ENCODE data around the gene CDC123.

CDC123 gene, protein sequence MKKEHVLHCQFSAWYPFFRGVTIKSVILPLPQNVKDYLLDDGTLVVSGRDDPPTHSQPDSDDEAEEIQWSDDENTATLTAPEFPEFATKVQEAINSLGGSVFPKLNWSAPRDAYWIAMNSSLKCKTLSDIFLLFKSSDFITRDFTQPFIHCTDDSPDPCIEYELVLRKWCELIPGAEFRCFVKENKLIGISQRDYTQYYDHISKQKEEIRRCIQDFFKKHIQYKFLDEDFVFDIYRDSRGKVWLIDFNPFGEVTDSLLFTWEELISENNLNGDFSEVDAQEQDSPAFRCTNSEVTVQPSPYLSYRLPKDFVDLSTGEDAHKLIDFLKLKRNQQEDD

GRCh38 chr10:12195603-12196506 is at the start of gene CDC123, which contains the start of gene NUDT5:
Gene CDC123, plus strand, starts transcription at chr10:12196188. Its CDS starts 58 bp downstream, at chr10:12196246.
Gene NUDT5, minus strand, starts transcription at chr10:12195891. Its CDS starts 9,600 bp downstream, at chr10:12186291.
- Histone ChIP-seq H3K4me1 (ENCODE audit: control insufficient read depth, insufficient read depth, low read length) (peaks cover 15% of the 10 kb centered on the region), H3K9me3 (ENCODE audit: control insufficient read depth in 2 of 2, low read length in 2 of 2) (no peaks in the 10 kb centered on the region)

GRCh38 chr10:12150163-12150562 is 45.8 kb upstream of the CDC123 start:
- H3K4me3 ChIP-seq (ENCODE audit: low read length in 2 of 2) = no peak overlapping the region
- no peak overlapping the region for H3K9ac ChIP-seq (ENCODE audit: low read length in 2 of 2)
- H3K27me3 ChIP-seq (ENCODE audit: control insufficient read depth in 1 of 2, insufficient read depth in 2 of 2, low read length in 2 of 2) = no peaks in the 10 kb centered on the region
- H3K4me1 ChIP-seq (ENCODE audit: control insufficient read depth, insufficient read depth, low read length) = no peaks in the 10 kb centered on the region
- H3K27ac ChIP-seq (ENCODE audit: low read length) = no peak overlapping the region
- no peaks in the 10 kb centered on the region for H3K9me3 ChIP-seq (ENCODE audit: control insufficient read depth in 2 of 2, low read length in 2 of 2)
- H3K36me3 ChIP-seq (ENCODE audit: control insufficient read depth in 2 of 2, insufficient read depth in 2 of 2, low read length in 2 of 2) = peaks cover 7 to 21% of the 10 kb centered on the region in 2 donors

More at GRCh38 chr10:12195603-12196506, at the start of gene CDC123, which contains the start of gene NUDT5:
- Histone ChIP-seq H3K27me3 (ENCODE audit: control insufficient read depth in 1 of 2, insufficient read depth in 2 of 2, low read length in 2 of 2) (no peaks in the 10 kb centered on the region), H3K36me3 (ENCODE audit: control insufficient read depth in 2 of 2, insufficient read depth in 2 of 2, low read length in 2 of 2) (peaks cover 5 to 8% of the 10 kb centered on the region in 2 donors), H3K4me3 (ENCODE audit: low read length in 2 of 2) (peak within 1 kb of the TSS; percentile 98 to 99), H3K27ac (ENCODE audit: low read length) (peak within 1 kb of the TSS; percentile 96), H3K9ac (ENCODE audit: low read length in 2 of 2) (peak within 1 kb of the TSS; percentile 89 to 96)

GRCh38 chr10:12154516-12154915 is 41.5 kb upstream of the CDC123 start:
- Histone ChIP-seq H3K27ac (ENCODE audit: low read length) (no peak overlapping the region), H3K9me3 (ENCODE audit: control insufficient read depth in 2 of 2, low read length in 2 of 2) (no peaks in the 10 kb centered on the region), H3K4me3 (ENCODE audit: low read length in 2 of 2) (no peak overlapping the region), H3K9ac (ENCODE audit: low read length in 2 of 2) (no peak overlapping the region), H3K4me1 (ENCODE audit: control insufficient read depth, insufficient read depth, low read length) (no peaks in the 10 kb centered on the region), H3K27me3 (ENCODE audit: control insufficient read depth in 1 of 2, insufficient read depth in 2 of 2, low read length in 2 of 2) (no peaks in the 10 kb centered on the region), H3K36me3 (ENCODE audit: control insufficient read depth in 2 of 2, insufficient read depth in 2 of 2, low read length in 2 of 2) (peaks cover 11 to 29% of the 10 kb centered on the region in 2 donors)

DNA sequence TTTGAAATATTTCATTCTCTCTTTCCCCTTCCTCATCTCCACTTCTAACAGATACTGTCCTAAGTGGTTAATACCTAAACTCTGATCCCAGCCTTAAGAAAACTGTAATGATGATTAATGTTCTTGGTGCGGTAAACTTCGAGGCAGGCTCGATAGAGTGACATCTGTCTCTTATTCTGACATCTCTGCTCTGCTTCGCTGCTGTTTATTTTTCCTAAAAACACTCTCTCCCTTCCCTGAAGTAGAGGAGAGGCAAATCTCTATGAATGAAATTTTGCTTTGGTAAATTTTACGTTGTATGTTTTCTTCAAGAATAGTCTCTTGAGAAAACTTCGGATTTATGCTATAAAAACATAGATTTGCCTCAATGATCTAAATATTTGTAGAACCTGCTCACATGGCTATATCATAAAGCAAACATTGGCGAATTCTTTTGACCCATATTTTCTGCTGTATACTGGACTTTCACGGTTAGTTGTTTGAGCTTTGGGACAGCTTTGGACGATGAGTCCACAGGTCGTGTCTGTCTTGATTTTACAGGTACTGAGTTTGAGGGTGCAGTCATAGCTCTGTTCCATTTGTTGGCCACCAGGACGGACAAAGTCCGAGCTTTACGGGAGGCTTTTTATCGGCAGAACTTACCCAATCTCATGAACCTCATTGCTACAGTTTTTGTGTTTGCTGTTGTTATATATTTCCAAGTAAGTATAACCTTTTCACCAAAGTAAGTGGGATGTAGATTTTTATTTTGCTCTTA is 39.4 kb upstream of the CDC123 start:
- peaks cover 16 to 28% of the 10 kb centered on the region in 2 donors for H3K36me3 ChIP-seq (ENCODE audit: control insufficient read depth in 2 of 2, insufficient read depth in 2 of 2, low read length in 2 of 2)
- H3K9ac ChIP-seq (ENCODE audit: low read length in 2 of 2) = no peak overlapping the region

DNA sequence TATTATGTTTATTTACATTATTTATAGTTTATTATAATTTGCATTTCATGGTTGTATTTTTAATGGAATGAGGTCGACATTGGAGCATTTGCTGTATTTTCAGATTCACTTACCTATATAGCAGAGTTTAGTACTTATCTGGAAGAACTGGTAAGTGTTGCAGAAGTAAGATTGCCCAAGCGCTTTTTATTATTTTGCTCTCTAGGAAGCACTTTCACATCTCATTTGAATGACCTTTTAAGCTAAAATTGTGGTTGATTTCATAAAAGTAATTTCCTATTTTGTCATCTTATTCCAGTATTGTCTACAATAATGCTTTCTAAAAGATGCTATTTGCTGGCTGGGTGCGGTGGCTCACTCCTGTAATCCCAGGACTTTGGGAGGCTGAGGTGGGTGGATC is 37.9 kb upstream of the CDC123 start:
- Histone ChIP-seq H3K4me3 (ENCODE audit: low read length in 2 of 2) (no peak overlapping the region), H3K36me3 (ENCODE audit: control insufficient read depth in 2 of 2, insufficient read depth in 2 of 2, low read length in 2 of 2) (peaks cover 29 to 42% of the 10 kb centered on the region in 2 donors), H3K4me1 (ENCODE audit: control insufficient read depth, insufficient read depth, low read length) (no peaks in the 10 kb centered on the region), H3K27me3 (ENCODE audit: control insufficient read depth in 1 of 2, insufficient read depth in 2 of 2, low read length in 2 of 2) (no peaks in the 10 kb centered on the region), H3K9ac (ENCODE audit: low read length in 2 of 2) (no peak overlapping the region), H3K27ac (ENCODE audit: low read length) (no peak overlapping the region), H3K9me3 (ENCODE audit: control insufficient read depth in 2 of 2, low read length in 2 of 2) (no peaks in the 10 kb centered on the region)

More for the DNA sequence above, 39.4 kb upstream of the CDC123 start:
- no peaks in the 10 kb centered on the region for H3K9me3 ChIP-seq (ENCODE audit: control insufficient read depth in 2 of 2, low read length in 2 of 2)
- no peaks in the 10 kb centered on the region for H3K27me3 ChIP-seq (ENCODE audit: control insufficient read depth in 1 of 2, insufficient read depth in 2 of 2, low read length in 2 of 2)
- H3K4me1 ChIP-seq (ENCODE audit: control insufficient read depth, insufficient read depth, low read length) = no peaks in the 10 kb centered on the region
- no peak overlapping the region for H3K4me3 ChIP-seq (ENCODE audit: low read length in 2 of 2)
- H3K27ac ChIP-seq (ENCODE audit: low read length) = no peak overlapping the region

DNA sequence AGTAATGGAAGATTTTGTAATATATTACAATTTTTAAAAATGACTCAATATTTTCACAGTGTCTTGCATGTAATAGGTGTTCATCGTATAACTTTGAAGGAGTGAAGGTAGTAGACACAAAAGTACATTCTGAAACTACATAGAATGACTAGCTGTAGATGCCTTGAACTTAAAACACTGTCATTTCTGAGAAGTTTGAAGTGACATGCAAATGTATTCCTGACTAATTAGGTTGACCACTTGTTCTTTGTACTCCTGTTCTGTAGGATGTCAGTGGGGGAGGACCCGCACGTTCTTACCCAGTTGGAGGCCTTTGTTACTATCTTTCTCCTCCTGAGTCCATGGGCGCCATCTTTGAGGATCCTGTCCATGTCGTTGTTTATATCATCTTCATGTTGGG is 35.3 kb upstream of the CDC123 start:
- peaks cover 35 to 38% of the 10 kb centered on the region in 2 donors for H3K36me3 ChIP-seq (ENCODE audit: control insufficient read depth in 2 of 2, insufficient read depth in 2 of 2, low read length in 2 of 2)

GRCh38 chr10:12162927-12163326 is 33.1 kb upstream of the CDC123 start:
- Histone ChIP-seq H3K36me3 (ENCODE audit: control insufficient read depth in 2 of 2, insufficient read depth in 2 of 2, low read length in 2 of 2) (peaks cover 41 to 47% of the 10 kb centered on the region in 2 donors), H3K4me1 (ENCODE audit: control insufficient read depth, insufficient read depth, low read length) (no peaks in the 10 kb centered on the region)

More for the DNA sequence above, 35.3 kb upstream of the CDC123 start:
- Histone ChIP-seq H3K4me1 (ENCODE audit: control insufficient read depth, insufficient read depth, low read length) (no peaks in the 10 kb centered on the region), H3K9ac (ENCODE audit: low read length in 2 of 2) (no peak overlapping the region), H3K9me3 (ENCODE audit: control insufficient read depth in 2 of 2, low read length in 2 of 2) (no peaks in the 10 kb centered on the region), H3K27ac (ENCODE audit: low read length) (no peak overlapping the region), H3K27me3 (ENCODE audit: control insufficient read depth in 1 of 2, insufficient read depth in 2 of 2, low read length in 2 of 2) (no peaks in the 10 kb centered on the region), H3K4me3 (ENCODE audit: low read length in 2 of 2) (no peak overlapping the region)

GRCh38 chr10:12164085-12164484 is 31.9 kb upstream of the CDC123 start:
- Histone ChIP-seq H3K4me1 (ENCODE audit: control insufficient read depth, insufficient read depth, low read length) (no peaks in the 10 kb centered on the region), H3K9ac (ENCODE audit: low read length in 2 of 2) (no peak overlapping the region), H3K36me3 (ENCODE audit: control insufficient read depth in 2 of 2, insufficient read depth in 2 of 2, low read length in 2 of 2) (peaks cover 44 to 47% of the 10 kb centered on the region in 2 donors), H3K27ac (ENCODE audit: low read length) (no peak overlapping the region), H3K27me3 (ENCODE audit: control insufficient read depth in 1 of 2, insufficient read depth in 2 of 2, low read length in 2 of 2) (no peaks in the 10 kb centered on the region), H3K4me3 (ENCODE audit: low read length in 2 of 2) (no peak overlapping the region), H3K9me3 (ENCODE audit: control insufficient read depth in 2 of 2, low read length in 2 of 2) (no peaks in the 10 kb centered on the region)

More at GRCh38 chr10:12162927-12163326, 33.1 kb upstream of the CDC123 start:
- no peak overlapping the region for H3K9ac ChIP-seq (ENCODE audit: low read length in 2 of 2)
- H3K27me3 ChIP-seq (ENCODE audit: control insufficient read depth in 1 of 2, insufficient read depth in 2 of 2, low read length in 2 of 2) = no peaks in the 10 kb centered on the region
- H3K9me3 ChIP-seq (ENCODE audit: control insufficient read depth in 2 of 2, low read length in 2 of 2) = no peaks in the 10 kb centered on the region
- no peak overlapping the region for H3K4me3 ChIP-seq (ENCODE audit: low read length in 2 of 2)
- no peak overlapping the region for H3K27ac ChIP-seq (ENCODE audit: low read length)

- H3K36me3 ChIP-seq (ENCODE audit: control insufficient read depth in 2 of 2, insufficient read depth in 2 of 2, low read length in 2 of 2) = peaks cover 47 to 51% of the 10 kb centered on the region in 2 donors
Observed at GRCh38 chr10:12165036-12165435, 31.0 kb upstream of the CDC123 start.

More at GRCh38 chr10:12165036-12165435, 31.0 kb upstream of the CDC123 start:
- H3K4me3 ChIP-seq (ENCODE audit: low read length in 2 of 2) = no peak overlapping the region
- no peak overlapping the region for H3K27ac ChIP-seq (ENCODE audit: low read length)
- no peak overlapping the region for H3K9ac ChIP-seq (ENCODE audit: low read length in 2 of 2)
- no peaks in the 10 kb centered on the region for H3K27me3 ChIP-seq (ENCODE audit: control insufficient read depth in 1 of 2, insufficient read depth in 2 of 2, low read length in 2 of 2)
- no peaks in the 10 kb centered on the region for H3K9me3 ChIP-seq (ENCODE audit: control insufficient read depth in 2 of 2, low read length in 2 of 2)
- no peaks in the 10 kb centered on the region for H3K4me1 ChIP-seq (ENCODE audit: control insufficient read depth, insufficient read depth, low read length)
